DMS 273 (cell line): Measurements from ENCODE around the gene NUP214.
"Not testable (repeated sequence)": the region's sequence is repeated elsewhere in the genome, so short reads cannot be mapped to it uniquely, and the experiment has no call there.

Source experiments
- DNase-seq: peaks from one replicate; lab custom pipeline; 2025; ENCODE audit not compliant: unreplicated experiment; lab: John Stamatoyannopoulos, UW

NUP214 gene

GRCh38 chr9:131227959-131228460, 102.6 kb downstream of the NUP214 start:
- DNase-seq = no peak

GRCh38 chr9:131228988-131229387, 103.6 kb downstream of the NUP214 start:
- DNase-seq = no peak

- DNase-seq = no peak
These were observed 108.2 kb downstream of the NUP214 start for GRCh38 chr9:131233556-131233955.

- no peak for DNase-seq
These were observed 108.6 kb downstream of the NUP214 start for GRCh38 chr9:131233995-131234394.

GRCh38 chr9:131234799-131235479, 109.6 kb downstream of the NUP214 start:
- DNase-seq = no peak

- no peak for DNase-seq
These were observed 110.1 kb downstream of the NUP214 start for GRCh38 chr9:131235480-131235851.

GRCh38 chr9:131236161-131236560, 110.8 kb downstream of the NUP214 start:
- no peak for DNase-seq

GRCh38 chr9:131236761-131237160, 111.4 kb downstream of the NUP214 start:
- DNase-seq = no peak

- DNase-seq = peak; percentile 39
These were observed 111.9 kb downstream of the NUP214 start for GRCh38 chr9:131237291-131237690.

GRCh38 chr9:131237931-131238401, 112.6 kb downstream of the NUP214 start:
- peak; percentile 62 for DNase-seq

- no peak for DNase-seq
These were observed 113.1 kb downstream of the NUP214 start for GRCh38 chr9:131238402-131239021.

GRCh38 chr9:131239161-131239975, 114.0 kb downstream of the NUP214 start:
- DNase-seq = peak; percentile 27

- no peak for DNase-seq
These were observed 114.9 kb downstream of the NUP214 start for GRCh38 chr9:131240047-131240921.

- not testable (repeated sequence) for DNase-seq
These were observed 118.9 kb downstream of the NUP214 start for GRCh38 chr9:131244331-131244730.

GRCh38 chr9:131246618-131247017, 121.2 kb downstream of the NUP214 start:
- no peak for DNase-seq

- no peak for DNase-seq
These were observed 126.7 kb downstream of the NUP214 start for GRCh38 chr9:131252120-131252519.

- DNase-seq = no peak
These were observed 128.6 kb downstream of the NUP214 start for GRCh38 chr9:131253891-131254491.

- DNase-seq = no peak
These were observed 129.2 kb downstream of the NUP214 start for GRCh38 chr9:131254626-131255025.

- no peak for DNase-seq
These were observed 130.4 kb downstream of the NUP214 start for GRCh38 chr9:131255676-131256197.
